Measurements from ENCODE around the gene TACSTD2. TPM values are rescaled to one million over a fixed set of nuclear protein-coding genes. Genes with fewer than 3 reads are reported as not detected.

Gene TACSTD2
- total and polyA plus RNA-seq, 2 of the 13 experiments (the other 11 are each of a cell fraction or from before 2014, with no cell fraction given): not detected

GRCh38 chr1:58588396-58588795 lies 11.3 kb upstream of the TACSTD2 start (continued):
- TF ChIP-seq, protein P1, sequence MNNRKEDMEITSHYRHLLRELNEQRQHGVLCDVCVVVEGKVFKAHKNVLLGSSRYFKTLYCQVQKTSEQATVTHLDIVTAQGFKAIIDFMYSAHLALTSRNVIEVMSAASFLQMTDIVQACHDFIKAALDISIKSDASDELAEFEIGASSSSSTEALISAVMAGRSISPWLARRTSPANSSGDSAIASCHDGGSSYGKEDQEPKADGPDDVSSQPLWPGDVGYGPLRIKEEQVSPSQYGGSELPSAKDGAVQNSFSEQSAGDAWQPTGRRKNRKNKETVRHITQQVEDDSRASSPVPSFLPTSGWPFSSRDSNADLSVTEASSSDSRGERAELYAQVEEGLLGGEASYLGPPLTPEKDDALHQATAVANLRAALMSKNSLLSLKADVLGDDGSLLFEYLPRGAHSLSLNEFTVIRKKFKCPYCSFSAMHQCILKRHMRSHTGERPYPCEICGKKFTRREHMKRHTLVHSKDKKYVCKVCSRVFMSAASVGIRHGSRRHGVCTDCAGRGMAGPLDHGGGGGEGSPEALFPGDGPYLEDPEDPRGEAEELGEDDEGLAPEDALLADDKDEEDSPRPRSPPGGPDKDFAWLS (CRISPR knock-in tag; IDR thresholded peaks at IDR 0.05; ENCODE audit: borderline replicate concordance): no peak
- TF ChIP-seq ATF7-NPFF (CRISPR knock-in tag; IDR thresholded peaks at IDR 0.05; ENCODE audit: low read depth): no peak
- TF ChIP-seq ZBTB7A (CRISPR knock-in tag; IDR thresholded peaks at IDR 0.05): no peak
- TF ChIP-seq ATF7 (IDR thresholded peaks at IDR 0.05): no peak
- TF ChIP-seq ATF7 (CRISPR knock-in tag; IDR thresholded peaks at IDR 0.05): no peak
- TF ChIP-seq, protein P2, sequence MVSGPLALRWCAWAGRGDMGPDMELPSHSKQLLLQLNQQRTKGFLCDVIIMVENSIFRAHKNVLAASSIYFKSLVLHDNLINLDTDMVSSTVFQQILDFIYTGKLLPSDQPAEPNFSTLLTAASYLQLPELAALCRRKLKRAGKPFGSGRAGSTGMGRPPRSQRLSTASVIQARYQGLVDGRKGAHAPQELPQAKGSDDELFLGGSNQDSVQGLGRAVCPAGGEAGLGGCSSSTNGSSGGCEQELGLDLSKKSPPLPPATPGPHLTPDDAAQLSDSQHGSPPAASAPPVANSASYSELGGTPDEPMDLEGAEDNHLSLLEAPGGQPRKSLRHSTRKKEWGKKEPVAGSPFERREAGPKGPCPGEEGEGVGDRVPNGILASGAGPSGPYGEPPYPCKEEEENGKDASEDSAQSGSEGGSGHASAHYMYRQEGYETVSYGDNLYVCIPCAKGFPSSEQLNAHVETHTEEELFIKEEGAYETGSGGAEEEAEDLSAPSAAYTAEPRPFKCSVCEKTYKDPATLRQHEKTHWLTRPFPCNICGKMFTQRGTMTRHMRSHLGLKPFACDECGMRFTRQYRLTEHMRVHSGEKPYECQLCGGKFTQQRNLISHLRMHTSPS (CRISPR knock-in tag; IDR thresholded peaks at IDR 0.05; ENCODE audit: low read depth): no peak
- no peak for TF ChIP-seq BCL3 (CRISPR knock-in tag; IDR thresholded peaks at IDR 0.05)
- TF ChIP-seq ZNF281 (CRISPR knock-in tag; IDR thresholded peaks at IDR 0.05; ENCODE audit: borderline replicate concordance): no peak
- no peak for TF ChIP-seq ZIK1 (CRISPR knock-in tag; IDR thresholded peaks at IDR 0.05; ENCODE audit: borderline replicate concordance, low read depth)

Data from HepG2 (cell line).